D721Med (cell line): ENCODE data around the gene HORMAD2.

Source experiments
- DNase-seq: peaks from one replicate; pipeline ENCODE4 v3.0.0; 2011; ENCODE audit warnings: low spot score; ENCODE audit not compliant: insufficient read length
- FAIRE-seq: peaks from 2 replicates; lab custom pipeline; 2011; peaks lifted over from hg19 to GRCh38; lab: Jason Lieb, UNC
- TF ChIP-seq, protein P1 (sequence below): IDR thresholded peaks from 2 replicates; pipeline ENCODE4 v1.5.1; 2012; ENCODE audit warnings: mild to moderate bottlenecking, control low read depth; ENCODE audit not compliant: insufficient read depth; ENCODE audit errors: missing control alignments

Gene HORMAD2

GRCh38 chr22:30185129-30185528, 104.9 kb downstream of the HORMAD2 start:
- DNase-seq (no peak), FAIRE-seq (no peak)
- TF ChIP-seq, protein P1, sequence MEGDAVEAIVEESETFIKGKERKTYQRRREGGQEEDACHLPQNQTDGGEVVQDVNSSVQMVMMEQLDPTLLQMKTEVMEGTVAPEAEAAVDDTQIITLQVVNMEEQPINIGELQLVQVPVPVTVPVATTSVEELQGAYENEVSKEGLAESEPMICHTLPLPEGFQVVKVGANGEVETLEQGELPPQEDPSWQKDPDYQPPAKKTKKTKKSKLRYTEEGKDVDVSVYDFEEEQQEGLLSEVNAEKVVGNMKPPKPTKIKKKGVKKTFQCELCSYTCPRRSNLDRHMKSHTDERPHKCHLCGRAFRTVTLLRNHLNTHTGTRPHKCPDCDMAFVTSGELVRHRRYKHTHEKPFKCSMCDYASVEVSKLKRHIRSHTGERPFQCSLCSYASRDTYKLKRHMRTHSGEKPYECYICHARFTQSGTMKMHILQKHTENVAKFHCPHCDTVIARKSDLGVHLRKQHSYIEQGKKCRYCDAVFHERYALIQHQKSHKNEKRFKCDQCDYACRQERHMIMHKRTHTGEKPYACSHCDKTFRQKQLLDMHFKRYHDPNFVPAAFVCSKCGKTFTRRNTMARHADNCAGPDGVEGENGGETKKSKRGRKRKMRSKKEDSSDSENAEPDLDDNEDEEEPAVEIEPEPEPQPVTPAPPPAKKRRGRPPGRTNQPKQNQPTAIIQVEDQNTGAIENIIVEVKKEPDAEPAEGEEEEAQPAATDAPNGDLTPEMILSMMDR = no peak

GRCh38 chr22:30185549-30185948, 105.3 kb downstream of the HORMAD2 start:
- TF ChIP-seq, protein P1 = no peak
- no peak for DNase-seq
- no peak for FAIRE-seq

- TF ChIP-seq, protein P1 = no peak
- no peak for FAIRE-seq
- no peak for DNase-seq
Measured at GRCh38 chr22:30186041-30186440, 105.8 kb downstream of the HORMAD2 start.

DNA sequence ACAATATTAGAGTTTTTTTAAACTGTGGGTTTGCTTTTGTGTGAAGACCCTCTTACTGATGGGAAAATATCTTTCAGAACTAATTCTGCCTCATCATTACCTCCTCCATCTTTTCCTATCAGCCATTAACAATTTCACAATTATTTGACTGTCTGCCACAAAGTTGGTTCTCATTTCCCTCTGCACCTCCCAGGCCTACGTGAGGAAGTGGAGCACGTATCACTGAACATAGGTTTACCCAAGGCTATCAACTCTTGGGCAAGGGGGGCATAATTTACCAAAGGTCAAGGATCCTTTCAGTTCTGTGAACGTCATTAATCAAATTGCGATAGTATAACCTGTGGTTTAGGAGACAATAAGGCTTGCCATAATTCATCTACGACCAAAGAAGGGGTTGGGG, 106.2 kb downstream of the HORMAD2 start:
- FAIRE-seq (no peak), DNase-seq (no peak)
- TF ChIP-seq, protein P1 = no peak

- TF ChIP-seq, protein P1 = no peak
- DNase-seq (no peak), FAIRE-seq (no peak)
Measured at GRCh38 chr22:30187094-30187493, 106.8 kb downstream of the HORMAD2 start.

- FAIRE-seq (no peak), DNase-seq (no peak)
- TF ChIP-seq, protein P1 = no peak
Measured at GRCh38 chr22:30187529-30188407, 107.5 kb downstream of the HORMAD2 start.

GRCh38 chr22:30188911-30189310, 108.6 kb downstream of the HORMAD2 start:
- DNase-seq (no peak), FAIRE-seq (no peak)
- TF ChIP-seq, protein P1 = no peak
